Tibial nerve (tissue), 4 donors: Measurements from ENCODE around the gene LILRB3. TPM values are rescaled to one million over a fixed set of nuclear protein-coding genes. Genes with fewer than 3 reads are reported as not detected.
A peak's percentile ranks its signal among the peaks of the same experiment; 100 is the strongest.

Source experiments
- DNase-seq, 2 donors: peaks; one replicate each; pipeline ENCODE4 v3.0.0-alpha.2; 2019; ENCODE audit warnings: low spot score in 2 of 2
- H3K27ac ChIP-seq, 4 donors: fragments of 200-600 bp; sonication (generic) in 3 of 4; one replicate each; pipeline ENCODE4 v1.5.1; 2017 to 2019; ENCODE audit warnings: mild to moderate bottlenecking in 1 of 4
- H3K27me3 ChIP-seq, 2 donors: fragments of 200-600 bp; sonication (generic) in 1 of 2; one replicate each; pipeline versions ENCODE4 v1.5.1 to v1.6.0; 2017 to 2019
- H3K36me3 ChIP-seq, 3 donors: fragments of 200-600 bp; sonication (generic); one replicate each; pipeline ENCODE4 v1.5.1; 2018 to 2019
- H3K4me1 ChIP-seq, 4 donors: fragments of 200-600 bp; sonication (generic) in 3 of 4; one replicate each; pipeline ENCODE4 v1.5.1; 2017 to 2019
- H3K4me3 ChIP-seq, 4 donors: fragments of 200-600 bp; sonication (generic) in 3 of 4; one replicate each; pipeline ENCODE4 v1.5.1; 2017 to 2019; ENCODE audit warnings: mild to moderate bottlenecking in 1 of 4, moderate library complexity in 1 of 4
- H3K9me3 ChIP-seq, 4 donors: fragments of 200-600 bp; sonication (generic) in 3 of 4; one replicate each; pipeline ENCODE4 v1.5.1; 2017 to 2019
- CTCF ChIP-seq, 5 experiments: fragments of 200-600 bp in 3 of 5; fragments of 450-650 bp in 2 of 5; sonication (generic) in 3 of 5; IDR thresholded peaks; one replicate each; pipeline ENCODE4 v1.5.1; 2016 to 2019; ENCODE audit warnings: antibody characterized with exemption in 5 of 5, mild to moderate bottlenecking in 3 of 5, moderate library complexity in 2 of 5
- EP300 ChIP-seq, 2 donors: sonication (generic); formaldehyde crosslinking; IDR thresholded peaks; one replicate each; pipeline ENCODE4 v1.6.1; 2017; ENCODE audit warnings: antibody characterized with exemption in 2 of 2, mild to moderate bottlenecking in 1 of 2
- POLR2A ChIP-seq, 2 donors: fragments of 450-650 bp; IDR thresholded peaks; one replicate each; pipeline ENCODE4 v1.6.1; 2017; ENCODE audit warnings: antibody characterized with exemption in 2 of 2, mild to moderate bottlenecking in 2 of 2, moderate library complexity in 2 of 2
- WGBS, 2 donors: methylation state at CpG; one replicate each; pipeline ENCODE4 v1.1.5; 2018; 5-methylcytosine and 5-hydroxymethylcytosine counted together
- total RNA-seq, 4 donors: library from RNA; depleted of rRNA; stranded (reverse); fragments of >200 nt; gene quantifications; one replicate each; pipeline ENCODE4 v1.1.0, GENCODE V29; 2016

The LILRB3 gene
- total RNA-seq, 4 donors from 2014 or later = 4.4 to 98.1 (median 16.5) TPM

GRCh38 chr19:54262066-54262465 is 39.3 kb upstream of the LILRB3 start:
- Histone ChIP-seq H3K9me3 (no peaks in the 10 kb centered on the region), H3K27ac (no peak overlapping the region), H3K4me3 (no peak overlapping the region), H3K27me3 (no peaks in the 10 kb centered on the region), H3K4me1 (no peaks in the 10 kb centered on the region), H3K36me3 (no peaks in the 10 kb centered on the region)
- 71 to 73% methylated on average over 11 of the region's 11 CpGs for WGBS, 2 donors
- no peak for TF ChIP-seq CTCF (IDR thresholded peaks at IDR 0.05)
- no peak for TF ChIP-seq EP300 (IDR thresholded peaks at IDR 0.05)
- TF ChIP-seq POLR2A (IDR thresholded peaks at IDR 0.05) = no peak
- DNase-seq = no peak

- WGBS, 2 donors = 57 to 62% methylated on average over 8 of the region's 9 CpGs
- no peaks in the 10 kb centered on the region for H3K4me1 ChIP-seq
- TF ChIP-seq EP300 (IDR thresholded peaks at IDR 0.05) = peak in 1 of 2 donors; percentile 20
- TF ChIP-seq CTCF (IDR thresholded peaks at IDR 0.05) = no peak
- H3K27ac ChIP-seq = no peak within 1 kb of the TSS
- peak within 1 kb of the TSS in 1 of 4 donors; percentile 34 for H3K4me3 ChIP-seq
- peaks cover 0 to 32% of the 10 kb centered on the region in 2 donors for H3K27me3 ChIP-seq
- H3K9me3 ChIP-seq = no peaks in the 10 kb centered on the region
- no peak for DNase-seq
- no peaks in the 10 kb centered on the region for H3K36me3 ChIP-seq
These were observed 34.3 kb upstream of the LILRB3 start, which contains the start of gene LILRB5 for GRCh38 chr19:54257116-54257480. Gene LILRB5 (minus strand): TSS chr19:54257273. CDS start chr19:54257193, 80 bp downstream.

GRCh38 chr19:54256250-54257115 is 33.7 kb upstream of the LILRB3 start:
- no peaks in the 10 kb centered on the region for H3K4me1 ChIP-seq
- 67 to 77% methylated on average over 13 to 17 of the region's 19 CpGs for whole genome bisulfite sequencing, 2 donors
- no peaks in the 10 kb centered on the region for H3K9me3 ChIP-seq
- H3K27ac ChIP-seq = no peak overlapping the region
- peaks cover 0 to 34% of the 10 kb centered on the region in 2 donors for H3K27me3 ChIP-seq
- no peaks in the 10 kb centered on the region for H3K36me3 ChIP-seq
- TF ChIP-seq POLR2A (IDR thresholded peaks at IDR 0.05) (no peak), CTCF (IDR thresholded peaks at IDR 0.05) (no peak), EP300 (IDR thresholded peaks at IDR 0.05) (no peak)
- no peak for DNase-seq
- H3K4me3 ChIP-seq = peak overlapping the region in 1 of 4 donors; percentile 34

GRCh38 chr19:54255105-54255775 is 32.4 kb upstream of the LILRB3 start:
- TF ChIP-seq CTCF (IDR thresholded peaks at IDR 0.05) (no peak), EP300 (IDR thresholded peaks at IDR 0.05) (no peak), POLR2A (IDR thresholded peaks at IDR 0.05) (no peak)
- Histone ChIP-seq H3K4me1 (no peaks in the 10 kb centered on the region), H3K27ac (no peak overlapping the region), H3K4me3 (peak overlapping the region in 1 of 4 donors; percentile 34), H3K27me3 (peaks cover 0 to 34% of the 10 kb centered on the region in 2 donors), H3K36me3 (no peaks in the 10 kb centered on the region), H3K9me3 (no peaks in the 10 kb centered on the region)
- WGBS, 2 donors = 44 to 54% methylated on average over 18 to 26 of the region's 26 CpGs
- DNase-seq = no peak
